T-helper 22 cell (primary cell): Measurements from ENCODE around the gene PPP1R3F.
"Not testable (repeated sequence)": the region's sequence is repeated elsewhere in the genome, so short reads cannot be mapped to it uniquely, and the experiment has no call there.

Experiments used
- DNase-seq: peaks from one replicate; pipeline ENCODE4 v3.0.0-alpha.2; 2020; ENCODE audit warnings: low read depth

PPP1R3F gene

DNA sequence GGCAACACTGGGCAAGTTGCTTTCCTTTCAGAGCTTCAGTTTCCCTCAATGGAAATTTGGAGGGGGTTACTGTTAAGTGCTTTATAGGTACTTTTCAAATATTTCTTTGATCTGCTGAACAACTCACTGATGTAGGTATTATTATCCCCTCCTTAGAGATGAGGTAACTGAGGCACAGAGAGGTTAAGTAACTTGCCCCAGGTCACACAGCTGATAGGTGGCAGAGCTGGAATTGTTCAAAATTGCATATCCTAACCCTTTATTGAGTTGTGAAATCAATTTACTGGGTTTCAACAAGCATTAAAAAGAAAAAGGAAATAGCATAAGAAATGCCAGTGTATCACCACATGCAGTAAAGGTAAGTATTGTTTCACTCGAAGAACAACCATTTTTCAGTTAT is 6.6 kb downstream of the PPP1R3F start:
- no peak for DNase-seq

DNA sequence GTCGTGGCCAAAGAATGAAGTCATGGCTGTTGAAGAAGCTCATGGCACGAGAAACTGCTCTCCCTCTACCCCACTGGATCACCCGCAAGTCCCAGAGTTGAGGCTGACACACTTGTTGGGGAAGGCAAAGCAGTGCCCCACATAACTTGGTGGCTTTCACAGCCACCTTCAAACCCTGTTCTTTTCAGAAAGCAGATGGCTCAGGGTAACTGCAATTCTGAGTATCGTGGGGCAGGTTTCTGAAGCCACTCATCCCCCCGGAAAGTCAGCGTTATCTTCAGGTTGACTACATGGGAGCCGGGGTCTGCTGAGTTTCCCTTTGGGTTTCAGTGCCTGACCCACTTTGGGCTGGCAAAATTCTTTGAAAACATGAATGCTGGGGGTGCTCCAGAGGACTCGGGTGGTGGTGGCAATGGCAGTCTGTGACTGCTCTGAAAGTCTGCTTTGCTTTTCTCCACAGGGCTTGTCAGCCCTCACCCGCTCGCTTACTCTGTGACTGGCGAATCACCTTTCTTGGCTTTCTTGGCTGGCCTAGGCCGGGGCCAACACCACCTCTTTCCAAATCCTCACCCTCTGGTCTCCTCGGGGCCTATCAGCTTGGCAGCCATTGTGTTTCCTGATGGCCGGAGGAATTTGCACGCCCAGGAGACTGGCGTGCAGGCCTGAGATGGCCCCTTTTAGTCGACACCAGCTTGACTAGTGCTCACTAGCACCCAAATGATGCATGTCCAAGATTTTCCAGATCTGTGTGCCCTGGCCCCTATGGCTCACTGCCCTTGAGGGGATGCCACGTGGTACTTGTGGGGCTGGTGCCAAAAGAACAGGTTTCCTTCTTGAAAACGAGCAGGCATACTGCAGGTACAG is 7.3 kb downstream of the PPP1R3F start:
- DNase-seq: no peak

DNA sequence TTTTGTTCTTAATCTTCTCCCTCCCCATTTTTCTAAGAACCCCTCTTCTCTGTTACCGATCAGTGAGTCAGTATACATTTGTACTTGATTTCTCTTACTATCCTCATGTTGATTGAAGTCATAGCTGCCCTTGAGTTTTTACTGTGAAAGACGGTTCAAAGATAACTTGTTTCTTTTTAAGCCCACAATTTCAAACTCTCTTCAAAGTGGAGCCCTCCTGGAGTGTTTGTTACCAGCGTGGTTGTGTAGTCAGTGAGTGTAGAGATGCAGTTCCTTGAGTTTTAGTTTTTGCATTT is 7.9 kb downstream of the PPP1R3F start:
- no peak for DNase-seq

DNA sequence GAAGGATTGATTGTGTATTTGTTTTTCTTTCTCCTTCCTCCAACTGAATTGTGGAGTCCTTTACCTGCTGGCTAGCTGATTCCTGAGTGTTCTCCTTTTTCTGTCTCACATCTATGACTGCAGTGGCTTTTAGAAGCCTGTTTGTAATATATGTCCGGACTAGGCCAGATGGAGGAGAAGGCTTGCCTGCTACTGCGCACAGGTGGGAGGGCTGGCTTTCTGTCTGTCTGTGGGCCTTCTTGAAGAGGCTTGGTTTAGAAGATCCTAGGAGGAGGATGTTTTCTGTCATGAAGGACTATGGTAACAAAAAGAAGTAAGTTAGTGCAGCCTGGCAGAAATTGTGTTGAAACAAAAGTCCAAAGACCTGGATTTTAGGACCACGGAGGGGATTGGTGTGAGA is 8.5 kb downstream of the PPP1R3F start:
- DNase-seq: no peak

DNA sequence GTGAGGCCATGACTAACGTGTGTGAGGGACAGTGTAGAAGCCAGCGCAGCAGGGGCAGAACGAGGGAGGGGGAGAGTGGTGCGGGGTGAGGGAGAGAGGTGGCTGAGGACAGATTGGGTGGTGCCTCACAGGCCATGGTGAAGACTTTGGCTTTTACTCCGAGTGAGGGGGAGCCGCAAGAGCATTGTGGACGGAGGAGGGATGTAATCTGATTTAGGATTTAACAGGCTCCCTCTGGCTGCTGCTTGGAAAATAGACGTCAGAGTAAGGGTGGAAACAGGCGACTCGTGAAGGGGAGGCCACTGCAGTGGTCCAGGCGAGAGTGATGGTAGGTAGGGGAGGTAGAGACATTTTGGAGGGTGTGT is 13.0 kb downstream of the PPP1R3F start:
- no peak for DNase-seq

DNA sequence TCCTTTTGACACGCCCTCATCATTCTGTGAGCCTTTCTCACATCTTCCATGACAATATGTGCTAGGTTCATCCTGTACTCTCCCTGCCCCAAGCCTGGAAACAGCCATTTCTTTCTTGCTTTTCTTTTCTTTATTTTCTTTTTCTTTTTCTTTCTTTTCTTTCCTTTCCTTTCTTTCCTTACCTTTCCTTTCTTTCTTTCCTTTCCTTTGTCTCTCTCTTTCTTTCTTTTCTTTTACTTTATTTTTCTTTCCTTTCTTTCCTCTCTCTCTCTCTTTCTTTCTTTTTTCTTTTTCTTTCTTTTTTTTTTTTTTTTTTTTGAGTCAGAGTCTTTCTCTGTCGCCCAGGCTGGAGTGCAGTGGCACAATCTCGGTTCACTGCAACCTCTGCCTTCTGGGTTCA is 14.6 kb downstream of the PPP1R3F start:
- DNase-seq: no peak

DNA sequence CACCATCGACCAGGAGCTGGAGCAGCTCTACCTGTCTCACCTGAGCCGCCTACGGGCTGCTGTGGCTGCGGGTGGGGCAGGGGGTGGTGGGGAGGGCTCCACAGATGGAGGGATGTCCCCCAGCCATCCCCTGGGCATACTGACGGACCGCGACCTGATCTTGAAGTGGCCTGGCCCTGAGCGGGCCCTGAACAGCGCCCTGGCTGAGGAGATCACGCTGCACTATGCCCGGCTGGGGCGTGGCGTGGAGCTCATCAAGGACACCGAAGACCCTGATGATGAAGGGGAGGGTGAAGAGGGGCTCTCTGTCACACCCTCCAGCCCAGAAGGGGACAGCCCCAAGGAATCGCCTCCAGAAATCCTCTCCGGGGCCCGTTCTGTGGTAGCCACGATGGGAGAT is 16.5 kb downstream of the PPP1R3F start:
- DNase-seq: no peak

DNA sequence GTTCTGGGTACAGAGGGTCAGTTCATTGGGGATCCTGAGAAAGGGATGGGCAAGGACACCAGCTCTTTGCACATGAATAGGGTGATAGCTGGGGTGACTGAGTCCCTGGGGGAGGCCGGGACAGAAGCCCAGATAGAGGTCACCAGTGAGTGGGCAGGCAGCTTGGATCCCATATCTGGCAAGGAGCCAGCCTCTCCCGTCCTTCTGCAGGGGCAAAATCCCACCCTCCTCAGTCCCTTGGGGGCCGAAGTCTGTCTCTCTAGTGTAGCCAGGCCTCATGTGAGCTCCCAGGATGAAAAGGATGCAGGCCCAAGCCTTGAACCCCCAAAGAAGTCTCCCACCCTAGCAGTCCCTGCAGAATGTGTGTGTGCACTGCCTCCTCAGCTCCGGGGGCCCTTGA is 17.0 kb downstream of the PPP1R3F start:
- DNase-seq: no peak

DNA sequence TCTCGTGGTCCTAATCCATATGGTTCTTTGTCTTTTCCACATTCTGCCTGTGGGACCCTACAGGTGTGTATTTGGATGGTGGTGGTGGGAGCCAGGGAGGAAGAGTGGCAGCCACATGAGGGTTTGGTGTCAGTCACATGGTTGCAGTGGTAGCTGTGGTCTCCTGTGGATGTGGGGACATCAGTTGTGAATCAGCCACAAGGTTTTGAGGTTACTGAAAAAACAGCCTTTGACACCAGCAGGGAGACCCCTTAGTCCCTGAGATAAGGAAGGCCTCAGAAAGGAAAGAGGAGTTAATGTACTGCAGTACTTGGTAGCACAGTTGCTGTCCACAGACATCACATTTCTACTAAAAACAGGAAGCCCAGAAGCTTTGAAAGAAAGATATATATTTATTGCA is 18.1 kb downstream of the PPP1R3F start:
- no peak for DNase-seq

DNA sequence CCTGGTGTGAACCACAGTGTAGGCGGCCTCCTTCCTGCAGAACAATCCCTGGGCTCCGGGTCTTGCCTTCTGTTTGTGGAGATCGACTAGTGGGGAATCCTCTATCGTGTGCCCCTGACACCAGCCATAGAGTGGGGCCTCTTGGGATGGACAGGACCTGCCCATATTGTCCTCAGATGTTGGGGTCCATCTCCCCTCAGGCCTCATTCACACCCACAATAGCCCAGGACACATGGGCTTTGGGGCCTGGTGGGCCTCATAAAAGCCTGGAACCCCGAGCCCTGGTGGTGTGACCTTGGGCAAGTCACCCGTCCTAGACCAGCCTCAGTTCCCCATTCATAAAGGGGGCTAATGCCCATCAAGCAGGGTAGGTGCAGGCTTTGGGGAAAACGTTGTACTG is 20.6 kb downstream of the PPP1R3F start:
- no peak for DNase-seq

DNA sequence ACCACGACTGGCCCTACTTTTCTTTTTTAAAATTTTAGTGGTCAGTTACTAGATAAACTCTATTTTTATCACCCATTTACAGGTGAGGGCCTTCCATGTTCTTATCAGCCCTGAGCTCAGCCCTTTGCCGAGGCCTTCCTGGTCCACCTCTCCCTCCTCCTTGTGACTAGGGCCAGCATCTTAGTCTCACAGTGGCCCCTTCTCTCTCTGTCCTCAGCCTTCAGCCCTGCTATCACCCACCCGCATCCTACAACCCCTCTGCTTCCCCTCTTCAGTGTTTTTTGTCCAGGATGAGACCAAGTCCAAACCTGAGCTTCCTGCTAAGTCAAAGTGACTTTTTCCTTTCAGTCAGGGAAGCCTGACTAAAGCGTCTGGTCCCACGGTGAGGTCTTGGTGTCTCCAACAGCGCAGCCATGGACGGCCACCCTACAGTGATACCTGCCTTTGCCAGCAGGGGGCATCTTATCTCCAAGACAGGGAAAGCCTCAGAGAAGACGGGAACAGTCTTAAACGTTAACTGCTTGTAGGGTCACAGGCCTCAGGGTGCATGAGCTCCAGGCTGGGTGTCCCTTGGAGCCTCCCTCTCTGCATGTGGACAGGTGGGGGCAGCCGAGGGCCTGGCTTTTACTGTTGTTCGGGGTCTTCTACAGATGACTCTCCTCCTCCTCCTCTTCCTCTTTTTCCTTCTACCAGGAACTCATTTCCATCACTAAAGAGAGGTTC is 22.2 kb downstream of the PPP1R3F start:
- no peak for DNase-seq

DNA sequence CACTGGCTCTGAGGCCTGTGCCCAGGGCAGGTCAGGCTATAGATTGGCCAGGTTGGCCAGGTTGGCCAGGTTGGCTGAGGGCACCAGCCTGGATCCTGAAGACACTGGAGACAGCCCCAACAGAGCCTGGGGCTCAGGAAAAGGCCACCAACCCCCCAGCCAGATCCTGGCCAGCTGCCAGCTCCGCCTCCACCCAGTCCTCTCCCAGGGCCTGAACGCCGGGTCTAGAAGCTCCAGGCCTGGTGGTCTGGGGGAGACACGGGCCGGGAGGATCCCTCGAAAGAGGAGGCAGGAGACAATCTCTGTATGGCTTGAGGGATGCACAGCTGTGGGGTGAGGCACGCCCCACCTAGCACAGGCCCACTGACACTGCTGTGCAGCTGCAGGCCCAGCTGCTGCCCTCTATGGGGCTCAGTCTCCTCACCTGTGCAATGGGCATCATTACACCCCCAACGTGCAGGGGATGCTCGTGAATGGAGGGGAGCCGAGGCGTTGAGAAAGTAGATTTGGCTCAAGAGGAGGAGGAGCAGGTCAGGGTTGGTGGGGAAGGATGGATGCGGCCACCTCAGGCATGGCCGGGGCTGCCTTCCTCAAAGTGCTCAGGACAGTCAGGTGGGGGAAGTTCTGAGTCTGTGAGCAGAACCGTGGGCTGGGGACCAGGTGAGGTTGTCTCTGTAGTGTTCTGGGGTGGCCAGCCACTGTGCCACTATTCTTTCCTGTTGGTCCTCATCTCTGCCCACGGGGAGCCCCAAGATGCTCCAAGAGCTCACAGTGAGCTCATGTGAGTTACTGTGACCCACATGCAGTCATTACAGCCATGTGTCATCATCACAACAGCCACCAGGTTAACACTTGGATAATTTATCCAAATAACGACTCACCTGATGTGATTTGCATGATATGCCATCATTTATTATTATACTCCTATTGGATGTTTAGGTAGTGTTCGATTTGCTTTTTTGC is 23.1 kb downstream of the PPP1R3F start:
- DNase-seq: no peak

DNA sequence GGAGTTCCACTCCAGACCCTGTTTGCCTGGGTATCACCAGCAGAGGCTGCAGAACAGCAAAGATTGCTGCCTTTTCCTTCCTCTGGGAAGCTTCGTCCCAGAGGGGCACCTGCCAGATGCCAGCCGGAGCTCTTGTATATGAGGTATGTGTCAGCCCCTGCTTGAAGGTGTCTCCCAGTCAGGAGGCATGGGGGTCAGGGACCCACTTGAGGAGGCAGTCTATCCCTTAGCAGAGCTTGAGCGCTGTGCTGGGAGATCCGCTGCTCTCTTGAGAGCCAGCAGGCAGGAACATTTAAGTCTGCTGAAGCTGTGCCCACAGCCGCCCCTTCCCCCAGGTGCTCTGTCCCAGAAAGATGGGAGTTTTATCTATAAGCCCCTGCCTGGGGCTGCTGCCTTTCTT is 29.7 kb downstream of the PPP1R3F start:
- not testable (repeated sequence) for DNase-seq

DNA sequence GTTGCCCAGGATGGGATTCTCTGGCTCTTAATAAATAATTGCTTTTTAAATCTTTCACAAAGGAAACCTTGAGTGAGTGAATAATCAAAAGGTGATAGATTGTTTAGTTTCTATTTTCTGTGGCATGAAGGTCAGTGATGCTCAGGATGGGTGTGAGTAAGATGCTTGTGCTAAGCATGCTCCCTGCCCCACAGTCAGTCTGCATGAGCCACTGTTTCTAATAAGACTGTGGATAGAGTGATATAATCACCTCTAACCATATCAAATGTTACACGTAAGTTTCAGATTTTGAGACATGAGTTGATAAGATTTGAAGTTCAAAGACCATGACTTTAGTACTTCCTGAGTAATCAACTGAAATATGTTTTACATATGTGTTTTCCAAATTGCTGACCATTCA is 31.1 kb downstream of the PPP1R3F start:
- no peak for DNase-seq

DNA sequence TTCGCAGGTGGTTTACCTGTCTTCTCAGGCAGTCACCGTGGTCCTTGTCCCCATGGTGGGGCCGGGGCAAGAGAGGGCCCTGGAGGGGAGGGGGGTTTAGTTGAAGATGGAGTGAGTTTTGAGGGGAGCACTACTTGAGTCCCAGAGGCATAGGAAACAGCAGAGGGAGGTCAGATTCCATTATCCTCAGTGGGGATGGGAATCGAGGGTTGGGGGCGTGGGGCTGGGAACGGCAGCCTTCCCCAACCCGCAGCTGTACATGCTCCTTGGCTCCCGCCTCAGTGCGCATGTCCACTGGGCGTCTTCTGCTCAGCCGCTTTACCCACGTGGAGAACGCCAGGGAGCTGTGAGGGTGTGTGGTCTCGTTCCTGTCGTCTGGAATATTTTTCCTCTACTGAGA is 33.8 kb downstream of the PPP1R3F start, which contains the start of gene GAGE10:
GAGE10 (plus strand) TSS at position 301 of the 400 bp plus-strand sequence. CDS start 1,214 bp downstream, outside the sequence.
- DNase-seq: no peak

DNA sequence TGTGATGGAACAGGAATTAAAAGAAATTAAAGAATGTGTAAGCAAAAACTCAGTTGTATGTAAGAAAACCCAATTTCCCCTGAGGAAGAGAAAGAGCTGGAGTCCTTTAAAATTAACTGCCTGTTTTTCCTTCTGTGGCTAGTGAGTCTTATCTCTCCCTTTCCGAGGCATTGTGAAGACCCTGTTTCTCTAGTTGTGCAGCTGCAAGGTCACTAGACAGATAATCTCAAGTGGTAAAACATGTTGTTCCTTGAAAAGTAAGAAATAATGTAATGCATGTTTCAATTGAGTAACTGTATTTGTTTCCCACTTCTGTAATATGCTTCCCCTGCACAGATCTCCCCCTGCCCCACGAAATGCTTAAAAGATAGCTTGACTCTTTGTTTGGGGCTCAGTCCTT is 38.2 kb downstream of the PPP1R3F start:
- not testable (repeated sequence) for DNase-seq

DNA sequence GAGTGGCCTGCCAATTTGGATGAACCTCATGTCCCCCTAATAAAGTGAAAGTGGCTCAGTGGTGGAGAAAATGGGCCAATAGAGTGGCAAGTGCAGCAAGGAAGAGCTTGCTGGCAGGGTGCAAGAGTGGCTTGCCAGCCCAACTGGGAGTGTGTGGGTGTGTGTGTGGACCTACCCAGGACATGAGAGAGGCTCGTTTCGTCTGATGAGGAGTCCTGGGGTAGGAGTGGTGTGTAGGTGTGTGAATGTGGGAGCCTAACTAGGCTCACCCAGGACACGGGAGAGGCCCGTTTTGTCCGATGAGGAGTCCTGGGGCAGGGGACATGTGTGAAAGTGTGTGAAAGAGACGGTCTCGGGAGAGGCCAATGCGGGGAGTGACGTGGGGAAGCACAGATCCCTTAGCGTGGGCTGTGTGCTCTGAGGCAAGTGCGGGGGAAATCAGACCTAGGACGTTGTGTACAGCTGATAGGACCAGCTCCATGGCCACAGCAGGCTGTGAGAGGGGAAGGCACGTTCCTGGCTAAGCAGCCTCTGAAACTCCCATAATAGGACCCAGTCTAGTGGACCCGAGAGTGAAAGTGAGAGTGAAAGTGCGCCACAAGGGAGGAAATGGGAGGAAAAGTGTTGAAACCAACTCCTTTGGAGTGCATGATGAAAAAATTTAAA is 39.1 kb downstream of the PPP1R3F start:
- DNase-seq: no peak

DNA sequence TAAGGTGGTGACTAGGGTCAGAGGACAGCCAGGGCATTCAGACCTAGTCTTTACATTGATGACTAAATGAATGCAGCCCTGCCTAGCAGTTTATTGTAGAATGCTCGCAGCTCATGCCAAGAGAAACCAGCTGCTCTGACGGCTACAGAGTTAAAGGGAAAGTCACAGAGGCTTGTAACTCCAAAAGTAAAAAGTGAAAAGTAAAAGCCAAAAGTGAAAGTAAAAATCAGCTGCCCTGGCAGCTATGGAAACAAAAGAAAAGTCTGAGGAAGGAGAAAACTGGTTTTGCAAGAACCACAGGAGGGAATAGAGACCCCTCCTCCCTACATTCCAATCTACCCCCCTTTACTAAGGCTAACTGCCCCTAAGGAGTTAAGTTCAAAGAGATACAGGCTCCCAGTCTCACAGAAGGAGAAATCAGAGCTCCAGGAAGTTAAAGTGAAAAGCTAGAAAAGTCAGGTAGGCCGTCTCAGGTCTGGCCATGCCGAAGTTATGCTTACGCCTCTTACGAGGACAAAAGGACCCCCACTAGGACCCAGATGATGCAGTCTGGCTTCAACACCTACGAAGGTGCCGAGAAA is 39.9 kb downstream of the PPP1R3F start:
- DNase-seq: no peak

DNA sequence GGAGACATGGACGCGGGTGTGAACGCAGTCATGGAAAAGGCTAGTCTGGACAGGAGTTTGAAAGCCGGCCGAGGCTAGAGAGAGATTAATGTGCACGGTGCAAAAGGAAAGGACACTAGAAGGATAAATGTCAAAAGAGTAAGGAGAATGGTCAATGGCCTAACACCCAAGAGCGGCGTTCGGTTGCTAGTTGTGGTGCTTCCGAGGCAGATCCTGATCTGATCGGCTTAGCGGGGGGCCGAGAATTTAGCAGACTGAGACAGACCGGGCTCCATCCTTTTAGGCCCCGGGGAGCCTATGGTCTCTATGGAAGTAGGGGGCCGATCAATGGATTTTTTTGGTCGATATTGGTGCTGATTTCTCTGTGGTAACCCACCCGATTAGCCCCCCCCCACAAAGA is 40.8 kb downstream of the PPP1R3F start:
- DNase-seq: no peak

DNA sequence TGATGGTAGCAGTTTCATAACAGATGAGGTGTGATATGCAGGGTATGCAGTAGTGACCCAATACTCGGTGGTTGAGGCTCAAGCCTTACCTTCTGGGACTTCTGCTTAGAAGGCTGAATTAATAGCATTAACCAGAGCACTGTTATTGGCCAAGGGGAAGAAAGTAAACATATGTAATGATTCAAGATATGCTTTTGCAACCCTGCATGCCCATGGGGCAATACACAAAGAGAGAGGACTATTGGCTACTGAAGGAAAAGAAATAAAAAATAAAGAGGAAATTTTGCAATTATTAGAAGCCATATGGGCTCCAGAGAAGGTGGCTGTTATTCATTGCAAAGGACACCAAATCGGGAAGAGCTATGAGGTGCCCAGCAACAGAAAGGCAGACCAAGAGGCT is 42.6 kb downstream of the PPP1R3F start:
- DNase-seq: no peak

DNA sequence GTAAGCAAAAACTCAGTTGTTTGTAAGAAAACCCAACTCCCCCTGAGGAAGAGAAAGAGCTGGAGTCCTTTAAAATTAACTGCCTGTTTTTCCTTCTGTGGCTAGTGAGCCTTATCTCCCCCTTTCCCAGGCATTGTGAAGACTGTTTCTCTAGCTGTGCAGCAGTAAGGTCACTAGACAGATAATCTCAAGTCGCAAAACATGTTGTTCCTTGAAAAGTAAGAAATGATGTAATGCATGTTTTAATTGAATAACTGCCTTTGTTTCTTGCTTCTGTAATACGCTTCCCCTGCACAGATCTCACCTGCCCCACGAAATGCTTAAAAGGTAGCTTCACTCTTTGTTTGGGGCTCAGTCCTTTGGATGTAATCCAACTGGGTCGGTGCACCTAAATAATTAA is 46.5 kb downstream of the PPP1R3F start:
- no peak for DNase-seq

DNA sequence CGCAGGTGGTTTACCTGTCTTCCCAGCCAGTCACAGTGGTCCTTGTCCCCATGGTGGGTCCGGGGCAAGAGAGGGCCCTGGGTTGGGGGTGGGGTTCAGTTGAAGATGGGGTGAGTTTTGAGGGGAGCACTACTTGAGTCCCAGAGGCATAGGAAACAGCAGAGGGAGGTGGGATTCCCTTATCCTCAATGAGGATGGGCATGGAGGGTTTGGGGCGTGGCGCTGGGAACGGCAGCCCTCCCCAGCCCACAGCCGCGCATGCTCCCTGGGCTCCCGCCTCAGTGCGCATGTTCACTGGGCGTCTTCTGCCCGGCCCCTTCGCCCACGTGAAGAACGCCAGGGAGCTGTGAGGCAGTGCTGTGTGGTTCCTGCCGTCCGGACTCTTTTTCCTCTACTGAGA is 52.1 kb downstream of the PPP1R3F start, which contains the start of gene GAGE12J:
GAGE12J (plus strand) TSS at position 301 of the 400 bp plus-strand sequence. CDS start 1,157 bp downstream, outside the sequence.
- DNase-seq: not testable (repeated sequence)
